Peyer's patch (tissue), 4 donors: ENCODE measurements around the gene CDKN1A. TPM values are rescaled to one million over a fixed set of nuclear protein-coding genes. Genes with fewer than 3 reads are reported as not detected.
"Not testable (repeated sequence)": the region's sequence is repeated elsewhere in the genome, so short reads cannot be mapped to it uniquely, and the experiment has no call there.

Source experiments
- DNase-seq, 3 donors: peaks; one replicate each; pipeline ENCODE4 v3.0.0-alpha.2; 2017 to 2019
- H3K27ac ChIP-seq, 4 donors: fragments of 200-600 bp; sonication (generic); one replicate each; pipeline ENCODE4 v1.5.1; 2016 to 2019
- H3K27me3 ChIP-seq, 2 donors: fragments of 200-600 bp; sonication (generic); one replicate each; pipeline ENCODE4 v1.5.1; 2019
- H3K36me3 ChIP-seq, 3 donors: fragments of 200-600 bp; sonication (generic); one replicate each; pipeline ENCODE4 v1.5.1; 2016 to 2019
- H3K4me1 ChIP-seq, 4 donors: fragments of 200-600 bp; sonication (generic); one replicate each; pipeline ENCODE4 v1.5.1; 2016 to 2019
- H3K4me3 ChIP-seq, 4 donors: fragments of 200-600 bp; sonication (generic); 1 replicate in 3 of 4; 2 replicates in 1 of 4; pipeline ENCODE4 v1.5.1; 2016 to 2019; ENCODE audit warnings: mild to moderate bottlenecking in 1 of 4
- H3K9me3 ChIP-seq, 4 donors: fragments of 200-600 bp; sonication (generic); one replicate each; pipeline ENCODE4 v1.5.1; 2016 to 2019; ENCODE audit warnings: mild to moderate bottlenecking in 1 of 4
- CTCF ChIP-seq, 6 experiments: fragments of 450-650 bp in 4 of 6; fragments of 200-600 bp in 2 of 6; sonication (generic) in 1 of 6; IDR thresholded peaks; one replicate each; pipeline ENCODE4 v1.5.1; 2017 to 2019; ENCODE audit warnings: antibody characterized with exemption in 6 of 6, mild to moderate bottlenecking in 3 of 6, moderate library complexity in 1 of 6
- POLR2A ChIP-seq, 2 donors: fragments of 450-650 bp; IDR thresholded peaks; one replicate each; pipeline ENCODE4 v1.5.1; 2017; ENCODE audit warnings: antibody characterized with exemption in 2 of 2, mild to moderate bottlenecking in 2 of 2, moderate library complexity in 2 of 2
- total RNA-seq, 4 donors: library from RNA; depleted of rRNA; stranded (reverse); fragments of >200 nt; gene quantifications; one replicate each; pipeline ENCODE4 v1.1.0, GENCODE V29; 2016

CDKN1A gene
- total RNA-seq, 4 donors from 2014 or later: 70.1 to 556 (median 358) TPM

GRCh38 chr6:36650848-36651478 lies 27.6 kb upstream of the CDKN1A start:
- Histone ChIP-seq H3K4me3 (no peak overlapping the region), H3K36me3 (no peaks in the 10 kb centered on the region), H3K27ac (peak overlapping the region in 1 of 4 donors; percentile 80), H3K4me1 (peaks cover 0 to 15% (median 6%) of the 10 kb centered on the region in 4 donors), H3K27me3 (no peaks in the 10 kb centered on the region), H3K9me3 (no peaks in the 10 kb centered on the region)
- DNase-seq: peak in 2 of 3 donors; percentile 62 to 67
- TF ChIP-seq POLR2A (IDR thresholded peaks at IDR 0.05): no peak
- no peak for TF ChIP-seq CTCF (IDR thresholded peaks at IDR 0.05)

- peaks cover 0 to 15% (median 6%) of the 10 kb centered on the region in 4 donors for H3K4me1 ChIP-seq
- no peaks in the 10 kb centered on the region for H3K27me3 ChIP-seq
- H3K4me3 ChIP-seq: no peak overlapping the region
- no peak for TF ChIP-seq POLR2A (IDR thresholded peaks at IDR 0.05)
- no peak for TF ChIP-seq CTCF (IDR thresholded peaks at IDR 0.05)
- no peak for DNase-seq
- H3K36me3 ChIP-seq: no peaks in the 10 kb centered on the region
- H3K9me3 ChIP-seq: no peaks in the 10 kb centered on the region
- H3K27ac ChIP-seq: peak overlapping the region in 2 of 4 donors; percentile 49 to 80
Measured at GRCh38 chr6:36651659-36652379, 26.7 kb upstream of the CDKN1A start.

- not testable (repeated sequence) for H3K27ac ChIP-seq, H3K9me3 ChIP-seq, H3K27me3 ChIP-seq, DNase-seq, H3K36me3 ChIP-seq, H3K4me3 ChIP-seq
- H3K4me1 ChIP-seq: peaks cover 0 to 15% (median 6%) of the 10 kb centered on the region in 4 donors
Measured at GRCh38 chr6:36654469-36654868, 24.0 kb upstream of the CDKN1A start.

GRCh38 chr6:36655085-36655724 lies 23.3 kb upstream of the CDKN1A start:
- no peaks in the 10 kb centered on the region for H3K27me3 ChIP-seq
- no peaks in the 10 kb centered on the region for H3K36me3 ChIP-seq
- peaks cover 0 to 15% (median 6%) of the 10 kb centered on the region in 4 donors for H3K4me1 ChIP-seq
- DNase-seq: no peak
- no peak overlapping the region for H3K4me3 ChIP-seq
- H3K27ac ChIP-seq: no peak overlapping the region
- TF ChIP-seq CTCF (IDR thresholded peaks at IDR 0.05): no peak
- TF ChIP-seq POLR2A (IDR thresholded peaks at IDR 0.05): no peak
- no peaks in the 10 kb centered on the region for H3K9me3 ChIP-seq

- no peak for TF ChIP-seq CTCF (IDR thresholded peaks at IDR 0.05)
- no peak for TF ChIP-seq POLR2A (IDR thresholded peaks at IDR 0.05)
- Histone ChIP-seq H3K9me3 (no peaks in the 10 kb centered on the region), H3K36me3 (no peaks in the 10 kb centered on the region), H3K4me3 (no peak overlapping the region), H3K27me3 (no peaks in the 10 kb centered on the region), H3K27ac (no peak overlapping the region), H3K4me1 (peaks cover 0 to 10% (median 1%) of the 10 kb centered on the region in 4 donors)
- no peak for DNase-seq
Measured at GRCh38 chr6:36656441-36656840, 22.1 kb upstream of the CDKN1A start.

GRCh38 chr6:36657271-36657670 lies 21.2 kb upstream of the CDKN1A start:
- no peaks in the 10 kb centered on the region for H3K9me3 ChIP-seq
- H3K27ac ChIP-seq: no peak overlapping the region
- H3K36me3 ChIP-seq: no peaks in the 10 kb centered on the region
- no peak for TF ChIP-seq POLR2A (IDR thresholded peaks at IDR 0.05)
- TF ChIP-seq CTCF (IDR thresholded peaks at IDR 0.05): peak in 1 of 6 experiments; percentile 3
- DNase-seq: no peak
- H3K4me1 ChIP-seq: peaks cover 0 to 12% (median 0%) of the 10 kb centered on the region in 4 donors
- no peaks in the 10 kb centered on the region for H3K27me3 ChIP-seq
- H3K4me3 ChIP-seq: no peak overlapping the region
